H9 (cell line): ENCODE results near the gene P4HA1. TPM values are rescaled to one million over a fixed set of nuclear protein-coding genes. Genes with fewer than 3 reads are reported as not detected.

ENCODE experiments used
- DNase-seq: peaks from one replicate; pipeline ENCODE4 v3.0.0-alpha.2; 2017
- H2AFZ ChIP-seq: one replicate; pipeline ENCODE4 v1.6.1; 2013; ENCODE audit warnings: mild to moderate bottlenecking, low read length, control low read depth, moderate library complexity
- H2AK5ac ChIP-seq: 2 replicates; pipeline ENCODE4 v1.6.1; 2013; ENCODE audit warnings: low read length, control low read depth, mixed read lengths; ENCODE audit not compliant: insufficient read length
- H2BK120ac ChIP-seq: one replicate; pipeline ENCODE4 v1.6.1; 2013; ENCODE audit warnings: low read depth, mild to moderate bottlenecking, low read length, control low read depth, inconsistent platforms; ENCODE audit not compliant: poor library complexity, severe bottlenecking
- H2BK12ac ChIP-seq: 2 replicates; pipeline ENCODE4 v1.6.1; 2013; ENCODE audit warnings: low read length, control low read depth, mixed read lengths, low read depth; ENCODE audit not compliant: insufficient read length
- H2BK15ac ChIP-seq: 2 replicates; pipeline ENCODE4 v1.6.1; 2013; ENCODE audit warnings: low read depth, low read length, control low read depth
- H2BK20ac ChIP-seq: one replicate; pipeline ENCODE4 v1.6.1; 2013; ENCODE audit warnings: low read depth, mild to moderate bottlenecking, low read length, control low read depth, inconsistent platforms; ENCODE audit not compliant: poor library complexity, severe bottlenecking
- H2BK5ac ChIP-seq: 2 replicates; pipeline ENCODE4 v1.6.1; 2013; ENCODE audit warnings: low read length, control low read depth, mixed read lengths; ENCODE audit not compliant: insufficient read length
- H3K14ac ChIP-seq: 2 replicates; pipeline ENCODE4 v1.6.1; 2013; ENCODE audit warnings: low read length, control low read depth; ENCODE audit not compliant: insufficient read depth
- H3K18ac ChIP-seq: 2 replicates; pipeline ENCODE4 v1.6.1; 2013; ENCODE audit warnings: low read depth, mild to moderate bottlenecking, mixed read lengths, low read length, control low read depth; ENCODE audit not compliant: insufficient read length
- H3K23ac ChIP-seq: 2 replicates; pipeline ENCODE4 v1.6.1; 2013; ENCODE audit warnings: low read length, control low read depth, mixed read lengths, low read depth; ENCODE audit not compliant: insufficient read length
- H3K23me2 ChIP-seq: 2 replicates; pipeline ENCODE4 v1.6.1; 2013; ENCODE audit warnings: low read depth, mild to moderate bottlenecking, mixed read lengths, low read length, control low read depth; ENCODE audit not compliant: insufficient read length, poor library complexity, severe bottlenecking
- H3K27ac ChIP-seq: 2 replicates; pipeline ENCODE4 v1.5.1; 2013; ENCODE audit warnings: low read length, control low read depth, mixed read lengths, low read depth; ENCODE audit not compliant: insufficient read length
- H3K27me3 ChIP-seq: 2 replicates; pipeline ENCODE4 v1.6.1; 2013; ENCODE audit warnings: low read length, control low read depth, inconsistent platforms; ENCODE audit not compliant: insufficient read depth
- H3K4ac ChIP-seq: 2 replicates; pipeline ENCODE4 v1.6.1; 2013; ENCODE audit warnings: low read depth, mild to moderate bottlenecking, control low read depth, inconsistent platforms, low read length, moderate library complexity
- H3K4me1 ChIP-seq: 2 replicates; pipeline ENCODE4 v1.6.1; 2013; ENCODE audit warnings: low read length, control low read depth, inconsistent platforms; ENCODE audit not compliant: insufficient read depth
- H3K4me2 ChIP-seq: 2 replicates; pipeline ENCODE4 v1.6.1; 2013; ENCODE audit warnings: low read length, control low read depth, mixed read lengths; ENCODE audit not compliant: insufficient read length, insufficient read depth
- H3K56ac ChIP-seq: 2 replicates; pipeline ENCODE4 v1.6.1; 2013; ENCODE audit warnings: low read depth, mild to moderate bottlenecking, mixed read lengths, low read length, control low read depth; ENCODE audit not compliant: insufficient read length
- H3K79me1 ChIP-seq: 2 replicates; pipeline ENCODE4 v1.6.1; 2013; ENCODE audit warnings: low read depth, mild to moderate bottlenecking, moderate library complexity, low read length, control low read depth, inconsistent platforms; ENCODE audit not compliant: insufficient read depth, poor library complexity, severe bottlenecking
- H3K79me2 ChIP-seq: 2 replicates; pipeline ENCODE4 v1.6.1; 2013; ENCODE audit warnings: low read length, control low read depth, inconsistent platforms; ENCODE audit not compliant: insufficient read depth
- H3K9ac ChIP-seq: 2 replicates; pipeline ENCODE4 v1.6.1; 2013; ENCODE audit warnings: low read length, control low read depth, mixed read lengths; ENCODE audit not compliant: insufficient read length; ENCODE audit errors: extremely low read depth
- H3K9me3 ChIP-seq: one replicate; pipeline ENCODE4 v1.6.1; 2013; ENCODE audit warnings: low read depth, low read length, inconsistent platforms; ENCODE audit not compliant: control insufficient read depth
- H3T11ph ChIP-seq: one replicate; pipeline ENCODE4 v1.6.1; 2013; ENCODE audit warnings: mild to moderate bottlenecking, low read length, control low read depth, inconsistent platforms
- H4K20me1 ChIP-seq: one replicate; pipeline ENCODE4 v1.6.1; 2013; ENCODE audit not compliant: control insufficient read depth, insufficient read length, insufficient read depth
- H4K5ac ChIP-seq: 2 replicates; pipeline ENCODE4 v1.6.1; 2013; ENCODE audit warnings: low read depth, mild to moderate bottlenecking, mixed read lengths, low read length, control low read depth; ENCODE audit not compliant: insufficient read length
- H4K8ac ChIP-seq: replicated peaks from 2 replicates; pipeline ENCODE4 v1.6.1; 2013; ENCODE audit warnings: low read length, control low read depth, mixed read lengths, low read depth; ENCODE audit not compliant: insufficient read length
- H4K91ac ChIP-seq: 2 replicates; pipeline ENCODE4 v1.6.1; 2013; ENCODE audit warnings: low read depth, mild to moderate bottlenecking, moderate library complexity, mixed read lengths, low read length, control low read depth; ENCODE audit not compliant: insufficient read length
- H3K27ac Mint-ChIP-seq, 3 experiments: 2 replicates in 2 of 3; 3 replicates in 1 of 3; pipeline ENCODE4 v1.8.0; 2020 to 2021; ENCODE audit warnings: mixed read lengths in 3 of 3, mild to moderate bottlenecking in 1 of 3, moderate library complexity in 1 of 3
- H3K27me3 Mint-ChIP-seq: 2 replicates; pipeline ENCODE4 v1.8.0; 2021; ENCODE audit warnings: low read depth, mild to moderate bottlenecking, moderate library complexity, mixed read lengths
- H3K36me3 Mint-ChIP-seq, 3 experiments: 2 replicates in 2 of 3; 3 replicates in 1 of 3; pipeline ENCODE4 v1.8.0; 2020 to 2021; ENCODE audit warnings: low read depth in 3 of 3, mixed read lengths in 3 of 3; ENCODE audit not compliant: insufficient read depth in 1 of 3
- H3K4me1 Mint-ChIP-seq, 2 experiments: 2 replicates each; pipeline ENCODE4 v1.8.0; 2020; ENCODE audit warnings: mixed read lengths in 2 of 2
- H3K4me3 Mint-ChIP-seq, 2 experiments: 2 replicates in 1 of 2; 3 replicates in 1 of 2; pipeline ENCODE4 v1.8.0; 2020 to 2021; ENCODE audit warnings: mild to moderate bottlenecking in 2 of 2, mixed read lengths in 2 of 2, moderate library complexity in 1 of 2
- H3K9me3 Mint-ChIP-seq, 2 experiments: 2 replicates in 1 of 2; 3 replicates in 1 of 2; pipeline ENCODE4 v1.8.0; 2020; ENCODE audit warnings: mild to moderate bottlenecking in 2 of 2, mixed read lengths in 2 of 2, moderate library complexity in 1 of 2
- CTCF ChIP-seq: fragments of 200-600 bp; sonication (generic); conservative IDR thresholded peaks from 3 replicates; pipeline ENCODE4 v1.8.0; 2021; ENCODE audit warnings: antibody characterized with exemption, mild to moderate bottlenecking
- WGBS: extraction: QIAGEN DNeasy Blood & Tissue Kit; methylation state at CpG from one replicate; pipeline ENCODE4 v1.1.7; 2013; ENCODE audit warnings: missing lambda C conversion rate, low lambda C conversion rate, mixed read lengths; ENCODE audit not compliant: insufficient read length; ENCODE audit errors: extremely low coverage; 5-methylcytosine and 5-hydroxymethylcytosine counted together
- total RNA-seq: library from RNA; stranded (reverse); gene quantifications from 2 replicates; pipeline ENCODE4 v1.2.1, GENCODE V29; 2021

Gene P4HA1
- total RNA-seq, 1 experiment from 2014 or later = 48.6 TPM

- Histone ChIP-seq H2AFZ (no peak overlapping the region), H3K4me2 (no peak overlapping the region), H3K27ac (no peak overlapping the region), H2BK12ac (no peak overlapping the region), H2BK20ac (no peak overlapping the region), H3K56ac (no peak overlapping the region), H3K23ac (no peak overlapping the region), H2BK15ac (no peak overlapping the region), H3K4me1 (no peaks in the 10 kb centered on the region), H3K9ac (no peak overlapping the region), H3K9me3 (no peaks in the 10 kb centered on the region), H4K8ac (no peak overlapping the region), H3K79me2 (no peaks in the 10 kb centered on the region), H3K14ac (no peak overlapping the region), H4K20me1 (no peaks in the 10 kb centered on the region), H4K91ac (no peak overlapping the region), H3T11ph (no peak overlapping the region), H3K23me2 (no peaks in the 10 kb centered on the region), H2BK5ac (no peak overlapping the region), H3K27me3 (no peaks in the 10 kb centered on the region), H3K79me1 (peaks cover 3% of the 10 kb centered on the region), H2BK120ac (no peak overlapping the region), H2AK5ac (no peak overlapping the region), H4K5ac (no peak overlapping the region), H3K18ac (no peak overlapping the region), H3K4ac (no peak overlapping the region)
- no peak for TF ChIP-seq CTCF
- WGBS = no CpG with 5 or more reads among the region's 3 CpGs
- no peak for DNase-seq
- no peaks in the 10 kb centered on the region for H3K4me1 Mint-ChIP-seq
- H3K27ac Mint-ChIP-seq = no peak overlapping the region
- no peak overlapping the region for H3K4me3 Mint-ChIP-seq
- H3K27me3 Mint-ChIP-seq = no peaks in the 10 kb centered on the region
- no peaks in the 10 kb centered on the region for H3K9me3 Mint-ChIP-seq
- peaks cover 23 to 70% (median 67%) of the 10 kb centered on the region in 3 experiments; a peak in 6 of 7 replicates for H3K36me3 Mint-ChIP-seq
Observed at GRCh38 chr10:73134727-73135126, 38.1 kb upstream of the P4HA1 start.
